ENCODE data around the gene C7orf25. TPM values are rescaled to one million over a fixed set of nuclear protein-coding genes. Genes with fewer than 3 reads are reported as not detected.

The C7orf25 gene
- 4.5 and 8.1 TPM in 2 replicates for total RNA-seq (ENCODE audit: low replicate concordance)
- long read RNA-seq, transcript C7orf25-201 (2 exons, 2,451 nt) = major isoform, 48 of 56 reads
- long read RNA-seq, partial matches to known transcripts = 3 of 56 reads
- long read RNA-seq, other reads (novel, unspliced or antisense) = 0 of 56 reads

DNA sequence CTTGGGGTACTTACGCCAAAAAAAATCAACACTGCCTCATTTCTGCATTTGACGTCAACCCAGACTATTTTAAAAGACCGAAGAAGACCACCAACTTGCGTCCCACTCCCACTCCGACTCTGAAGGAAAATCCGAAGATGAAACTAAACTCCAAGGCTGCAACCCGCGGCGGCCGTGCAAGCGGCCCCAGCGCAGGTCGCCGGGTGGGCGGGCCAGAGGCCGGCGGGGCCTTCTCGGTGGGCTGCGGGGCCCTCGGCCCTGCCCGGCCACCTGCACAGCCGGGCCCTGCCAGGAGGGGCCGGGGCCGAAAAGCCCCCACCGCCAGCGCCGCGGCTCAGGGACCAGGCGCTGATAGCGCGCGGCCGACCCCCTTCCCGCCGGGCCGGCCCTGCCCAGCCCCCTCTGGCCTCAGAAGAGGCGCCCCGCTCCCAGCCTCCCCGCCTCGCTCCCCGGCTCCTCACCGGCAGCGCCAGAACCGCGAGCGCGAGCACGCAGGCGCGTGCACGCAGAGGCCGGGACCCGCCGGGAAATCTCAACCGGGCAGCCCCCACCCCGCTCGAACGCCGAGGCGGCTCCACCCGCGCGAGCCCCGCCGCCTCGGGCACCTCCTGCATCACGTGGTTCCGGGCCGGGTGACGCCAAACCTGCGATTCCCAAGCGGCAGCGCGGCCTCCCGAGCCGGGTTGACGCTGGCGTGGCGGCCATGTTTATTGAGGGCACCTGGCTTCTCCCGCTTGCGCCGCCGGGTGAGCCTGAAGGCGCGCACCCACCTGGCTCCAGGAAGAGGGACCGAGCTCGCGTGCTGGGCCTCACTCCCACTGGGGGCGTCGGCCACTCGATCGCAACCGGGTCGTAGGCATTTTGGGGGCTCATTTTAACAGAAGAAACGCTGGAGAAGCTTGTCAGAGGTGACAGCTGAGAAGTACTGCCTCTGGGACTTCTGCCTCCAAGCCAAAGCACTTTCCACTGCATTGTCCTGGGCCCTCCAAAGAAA lies at the start of gene C7orf25:
C7orf25 (minus strand) TSS at position 617 of the 994 bp plus-strand sequence. CDS start 1,170 bp downstream, outside the sequence.
- peak within 1 kb of the TSS; percentile 83 for H3K27ac Mint-ChIP-seq
- no peaks in the 10 kb centered on the region for H3K9me3 Mint-ChIP-seq

DNA sequence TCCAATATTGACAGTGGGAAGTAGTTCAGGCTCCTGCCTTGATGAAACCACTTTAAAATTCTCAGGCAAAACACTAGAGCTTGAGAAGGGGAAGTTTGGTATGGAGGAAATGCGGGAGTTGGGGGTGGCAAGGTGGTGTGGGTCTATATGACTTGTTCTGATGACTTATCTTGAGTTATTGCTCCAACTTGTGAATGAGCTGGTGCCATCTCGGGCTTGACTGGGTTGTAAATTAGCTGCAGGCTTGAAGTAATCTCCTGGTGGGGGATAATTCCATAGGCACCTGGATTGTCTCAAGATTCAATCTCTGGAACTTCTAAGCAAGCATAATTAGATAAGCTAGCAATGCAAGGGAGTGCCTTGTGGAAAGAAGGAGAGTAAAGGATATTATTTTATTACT lies 49.3 kb upstream of the C7orf25 start:
- H3K4me3 Mint-ChIP-seq = no peak overlapping the region
- no peaks in the 10 kb centered on the region for H3K36me3 Mint-ChIP-seq
- no peak for DNase-seq (ENCODE audit: extremely low spot score, unreplicated experiment)
- no peaks in the 10 kb centered on the region for H3K4me1 Mint-ChIP-seq (ENCODE audit: unreplicated experiment)
- no peak for TF ChIP-seq CTCF (conservative IDR thresholded peaks at IDR 0.05)
- peaks cover 11% of the 10 kb centered on the region for H3K27me3 Mint-ChIP-seq
- H3K9me3 Mint-ChIP-seq = no peaks in the 10 kb centered on the region
- no peak overlapping the region for H3K27ac Mint-ChIP-seq

More for the DNA sequence above, at the start of gene C7orf25:
- TF ChIP-seq CTCF (conservative IDR thresholded peaks at IDR 0.05) = peak; percentile 25
- H3K4me3 Mint-ChIP-seq = peak within 1 kb of the TSS; percentile 96
- H3K27me3 Mint-ChIP-seq = no peaks in the 10 kb centered on the region
- H3K4me1 Mint-ChIP-seq (ENCODE audit: unreplicated experiment) = peaks cover 11% of the 10 kb centered on the region
- H3K36me3 Mint-ChIP-seq = peaks cover 11% of the 10 kb centered on the region
- DNase-seq (ENCODE audit: extremely low spot score, unreplicated experiment) = peak; percentile 98

DNA sequence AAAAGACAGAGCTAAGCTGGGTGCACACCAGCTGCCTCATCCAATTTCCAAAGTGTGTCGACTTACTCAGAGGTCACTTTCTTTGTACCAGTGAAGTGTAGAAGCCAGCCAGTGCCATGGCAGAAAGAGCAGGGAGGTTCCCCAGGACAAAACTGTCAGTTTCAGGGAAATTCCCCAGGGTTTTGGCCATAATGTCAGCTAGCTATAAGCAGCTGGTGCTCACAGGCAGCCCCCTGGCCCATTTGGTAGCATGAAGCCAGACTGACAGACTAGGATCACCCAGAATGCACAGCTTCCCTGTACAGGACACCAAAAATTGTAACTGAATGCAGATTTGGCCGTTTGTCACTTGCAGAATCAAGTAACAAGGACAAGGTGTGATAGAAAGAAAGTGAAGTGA lies 48.9 kb upstream of the C7orf25 start:
- Mint-ChIP-seq H3K27me3 (peaks cover 11% of the 10 kb centered on the region), H3K9me3 (no peaks in the 10 kb centered on the region), H3K4me1 (ENCODE audit: unreplicated experiment) (no peaks in the 10 kb centered on the region), H3K4me3 (no peak overlapping the region), H3K27ac (no peak overlapping the region), H3K36me3 (no peaks in the 10 kb centered on the region)
- TF ChIP-seq CTCF (conservative IDR thresholded peaks at IDR 0.05) = no peak
- no peak for DNase-seq (ENCODE audit: extremely low spot score, unreplicated experiment)

DNA sequence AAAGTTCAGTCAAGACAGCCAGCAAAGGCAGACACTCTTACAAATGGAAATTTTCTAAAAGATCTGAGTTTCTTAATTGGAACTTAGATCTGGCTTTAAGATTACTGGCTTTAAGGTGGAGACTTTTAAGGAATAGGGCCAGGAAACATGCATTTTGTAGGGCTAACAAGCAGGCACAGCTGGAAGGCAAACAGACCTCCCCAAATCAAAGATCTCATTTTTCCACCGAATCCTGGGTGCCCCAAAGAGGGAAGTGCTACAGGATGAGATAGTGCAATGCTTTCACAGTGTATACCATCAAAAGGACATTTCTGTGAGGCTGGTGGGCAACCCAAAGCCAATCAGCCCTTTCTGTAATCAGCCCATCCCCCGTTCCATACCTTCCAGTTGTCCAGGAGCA lies 47.7 kb upstream of the C7orf25 start:
- Mint-ChIP-seq H3K9me3 (no peaks in the 10 kb centered on the region), H3K36me3 (no peaks in the 10 kb centered on the region), H3K4me3 (no peak overlapping the region), H3K4me1 (ENCODE audit: unreplicated experiment) (no peaks in the 10 kb centered on the region), H3K27me3 (peaks cover 4% of the 10 kb centered on the region), H3K27ac (no peak overlapping the region)
- DNase-seq (ENCODE audit: extremely low spot score, unreplicated experiment) = no peak
- no peak for TF ChIP-seq CTCF (conservative IDR thresholded peaks at IDR 0.05)

DNA sequence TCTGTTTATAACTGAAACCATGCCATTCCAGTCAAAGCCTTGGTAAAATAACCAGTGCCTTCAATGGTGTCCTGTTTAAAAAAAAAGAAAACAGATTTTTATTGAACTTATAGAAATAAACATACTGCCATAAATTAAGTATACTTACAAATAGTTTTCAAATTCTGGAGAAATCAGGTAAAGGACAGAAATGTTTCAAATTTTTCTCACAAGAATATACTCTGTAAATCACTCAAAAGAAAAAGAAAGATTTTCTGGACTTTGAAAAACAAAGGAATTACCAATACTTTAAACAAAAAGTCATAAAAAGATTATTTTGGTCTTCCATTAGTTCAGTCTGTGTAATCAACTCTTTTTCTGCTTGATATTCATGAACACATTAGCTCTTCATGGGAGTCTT lies 44.2 kb upstream of the C7orf25 start:
- DNase-seq (ENCODE audit: extremely low spot score, unreplicated experiment) = no peak
- TF ChIP-seq CTCF (conservative IDR thresholded peaks at IDR 0.05) = no peak
- Mint-ChIP-seq H3K27ac (no peak overlapping the region), H3K4me3 (no peak overlapping the region), H3K9me3 (no peaks in the 10 kb centered on the region), H3K4me1 (ENCODE audit: unreplicated experiment) (no peaks in the 10 kb centered on the region), H3K27me3 (no peaks in the 10 kb centered on the region), H3K36me3 (no peaks in the 10 kb centered on the region)

Measured in type B pancreatic cell (in vitro differentiated cells).